Pancreas (tissue), 10 donors: Measurements from ENCODE around the gene UBXN1. TPM values are rescaled to one million over a fixed set of nuclear protein-coding genes. Genes with fewer than 3 reads are reported as not detected.

Experiments
- ATAC-seq, 4 donors: fragments of 200-7000 bp; cut with Tn5 transposase; one replicate each; pipeline versions ENCODE4 v1.8.0 to v1.9.1; 2020; ENCODE audit warnings: mild to moderate bottlenecking in 4 of 4, moderate library complexity in 4 of 4
- DNase-seq, 6 donors: peaks; one replicate each; pipeline ENCODE4 v3.0.0-alpha.2; 2020
- FAIRE-seq: peaks from 2 replicates; lab custom pipeline; 2012; peaks lifted over from hg19 to GRCh38; lab: Jason Lieb, UNC
- H3K27ac ChIP-seq, 4 donors: fragments of 200-600 bp; sonication (generic); 1 replicate in 3 of 4; 2 replicates in 1 of 4; pipeline versions ENCODE4 v1.5.0 to v1.8.0; 2020
- H3K27me3 ChIP-seq, 4 donors: fragments of 200-600 bp; one replicate each; pipeline ENCODE4 v1.8.0; 2021
- H3K36me3 ChIP-seq, 3 donors: fragments of 200-600 bp; sonication (generic) in 1 of 3; one replicate each; pipeline versions ENCODE4 v1.5.0 to v1.8.0; 2020 to 2021
- H3K4me1 ChIP-seq, 3 donors: fragments of 200-600 bp; one replicate each; pipeline ENCODE4 v1.8.0; 2021
- H3K4me3 ChIP-seq, 4 donors: fragments of 200-600 bp; sonication (generic) in 2 of 4; one replicate each; pipeline versions ENCODE4 v1.5.0 to v1.8.0; 2020 to 2021
- H3K9me3 ChIP-seq, 4 donors: fragments of 200-600 bp; one replicate each; pipeline ENCODE4 v1.8.0; 2021
- WGBS, 2 donors: extraction: QIAGEN DNeasy Blood & Tissue Kit; methylation state at CpG; one replicate each; pipeline ENCODE4 v1.1.7; 2013; 5-methylcytosine and 5-hydroxymethylcytosine counted together
- intact Hi-C, 3 donors: fragments of 100-400 bp; cut with DNase I; formaldehyde crosslinking; loops; one replicate each; pipeline versions ENCODE4 v1.11.1 to v1.14.2; 2022
- polyA plus RNA-seq, 2 donors: library from polyadenylated mRNA; stranded (reverse); fragments of 200-250 nt; gene quantifications; one replicate each; pipeline ENCODE4 v1.2.3, GENCODE V29; 2013
- total RNA-seq, 6 donors: library from RNA; stranded (reverse); fragmentation: NEBNext Ultra II Directional in 4 of 6; extraction: Animal tissue kit (Norgen Biotek cat#: 25700) in 4 of 6; gene quantifications; one replicate each; pipeline versions ENCODE4 v1.2.1 to v1.2.4, GENCODE V29; 2021 to 2023
- TF ChIP-seq, protein P1 (sequence below), 4 donors: fragments of 200-600 bp; sonication (generic) in 3 of 4; IDR thresholded peaks; one replicate each; pipeline versions ENCODE4 v1.5.0 to v1.8.0; 2021; ENCODE audit warnings: antibody characterized with exemption in 4 of 4
- donor health status: healthy with polysubstance abuse.
- donor health status: DM: no; HTN: no; CAD: no; lungs with moderate emphysema.
- donor health status: DM: no; HTN: no; CAD: no.
- donor health status: control.
- donor health status: control.
- donor health status: Bipolar disorder and iron deficiency.
- donor health status: DM: yes; HTN: yes; CAD: no.
- donor health status: DM: no; HTN: no; CAD: no.
- donor health status: DM: no; HTN: no; CAD: no.
- donor health status: DM: yes; HTN: yes; CAD: no.

UBXN1 gene
- total and polyA plus RNA-seq, 8 donors: 37.7 to 104 (median 60.0) TPM

DNA sequence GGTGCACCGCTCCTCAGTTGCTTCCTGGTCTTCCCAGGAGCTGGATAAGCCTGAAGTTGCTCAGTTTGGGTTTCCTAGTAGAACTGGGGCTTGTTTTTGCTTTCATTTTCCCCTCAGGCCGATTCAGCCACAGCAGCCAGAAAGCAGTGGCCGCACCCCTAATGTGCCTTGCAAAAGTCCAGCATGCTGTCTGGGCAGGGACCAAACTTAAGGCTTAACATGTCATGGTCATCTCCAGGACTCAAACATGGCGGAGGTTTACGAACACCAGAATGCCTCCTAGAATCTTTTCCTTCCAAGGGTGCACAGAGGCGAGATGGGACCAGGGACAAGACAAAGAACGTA lies 31.1 kb upstream of the UBXN1 start:
- TF ChIP-seq, protein P1, sequence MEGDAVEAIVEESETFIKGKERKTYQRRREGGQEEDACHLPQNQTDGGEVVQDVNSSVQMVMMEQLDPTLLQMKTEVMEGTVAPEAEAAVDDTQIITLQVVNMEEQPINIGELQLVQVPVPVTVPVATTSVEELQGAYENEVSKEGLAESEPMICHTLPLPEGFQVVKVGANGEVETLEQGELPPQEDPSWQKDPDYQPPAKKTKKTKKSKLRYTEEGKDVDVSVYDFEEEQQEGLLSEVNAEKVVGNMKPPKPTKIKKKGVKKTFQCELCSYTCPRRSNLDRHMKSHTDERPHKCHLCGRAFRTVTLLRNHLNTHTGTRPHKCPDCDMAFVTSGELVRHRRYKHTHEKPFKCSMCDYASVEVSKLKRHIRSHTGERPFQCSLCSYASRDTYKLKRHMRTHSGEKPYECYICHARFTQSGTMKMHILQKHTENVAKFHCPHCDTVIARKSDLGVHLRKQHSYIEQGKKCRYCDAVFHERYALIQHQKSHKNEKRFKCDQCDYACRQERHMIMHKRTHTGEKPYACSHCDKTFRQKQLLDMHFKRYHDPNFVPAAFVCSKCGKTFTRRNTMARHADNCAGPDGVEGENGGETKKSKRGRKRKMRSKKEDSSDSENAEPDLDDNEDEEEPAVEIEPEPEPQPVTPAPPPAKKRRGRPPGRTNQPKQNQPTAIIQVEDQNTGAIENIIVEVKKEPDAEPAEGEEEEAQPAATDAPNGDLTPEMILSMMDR (IDR thresholded peaks at IDR 0.05): no peak
- intact Hi-C loops: no loop called here
- 73 to 79% methylated on average over 7 of the region's 7 CpGs for WGBS, 2 donors
- no peaks in the 10 kb centered on the region for H3K9me3 ChIP-seq
- H3K4me3 ChIP-seq: peak overlapping the region; percentile 38 to 52 (median 42)
- H3K4me1 ChIP-seq: peaks cover 44 to 67% (median 50%) of the 10 kb centered on the region in 3 donors
- no peaks in the 10 kb centered on the region for H3K36me3 ChIP-seq
- peak overlapping the region; percentile 75 to 96 (median 88) for H3K27ac ChIP-seq
- H3K27me3 ChIP-seq: no peaks in the 10 kb centered on the region
- DNase-seq (no peak), ATAC-seq (no peak), FAIRE-seq (no peak)

DNA sequence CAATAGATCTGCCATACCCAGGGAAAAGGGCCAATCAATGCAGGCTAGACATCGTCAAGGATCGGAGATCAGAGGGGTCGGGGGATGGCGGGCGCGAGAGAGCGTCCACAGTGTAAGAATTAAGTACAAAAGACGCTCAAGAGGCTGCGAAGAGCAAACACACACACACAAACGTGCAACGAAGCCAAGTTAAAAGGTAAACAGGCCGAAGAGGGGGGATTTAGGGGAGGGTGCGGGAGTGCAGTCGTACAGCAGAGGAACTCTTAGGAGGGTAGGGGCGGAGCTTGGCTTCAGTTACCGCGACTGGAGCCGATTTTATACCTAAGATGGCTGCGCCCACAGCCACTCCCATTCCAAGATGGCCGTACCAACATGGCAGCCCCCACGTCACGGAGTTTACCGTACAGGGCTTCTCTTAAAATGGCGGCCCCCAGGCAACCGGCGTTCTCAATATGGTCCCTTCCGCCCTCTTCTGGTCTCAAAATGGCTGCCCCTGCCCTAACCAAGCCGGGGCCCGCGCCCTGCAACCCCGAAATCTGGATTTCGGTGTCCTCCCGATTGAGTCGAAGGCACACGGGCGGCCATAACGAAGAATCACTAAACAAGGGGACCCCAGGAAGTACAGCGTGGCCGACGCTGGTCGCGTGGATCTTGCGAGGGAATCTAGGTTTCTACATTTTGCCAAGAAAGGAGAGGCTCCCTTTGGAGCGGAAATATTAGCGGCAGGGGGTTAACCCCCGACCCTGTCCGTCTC lies 30.6 kb upstream of the UBXN1 start:
- H3K4me1 ChIP-seq: peaks cover 43 to 67% (median 50%) of the 10 kb centered on the region in 3 donors
- DNase-seq: peak; percentile 88 to 98 (median 97)

DNA sequence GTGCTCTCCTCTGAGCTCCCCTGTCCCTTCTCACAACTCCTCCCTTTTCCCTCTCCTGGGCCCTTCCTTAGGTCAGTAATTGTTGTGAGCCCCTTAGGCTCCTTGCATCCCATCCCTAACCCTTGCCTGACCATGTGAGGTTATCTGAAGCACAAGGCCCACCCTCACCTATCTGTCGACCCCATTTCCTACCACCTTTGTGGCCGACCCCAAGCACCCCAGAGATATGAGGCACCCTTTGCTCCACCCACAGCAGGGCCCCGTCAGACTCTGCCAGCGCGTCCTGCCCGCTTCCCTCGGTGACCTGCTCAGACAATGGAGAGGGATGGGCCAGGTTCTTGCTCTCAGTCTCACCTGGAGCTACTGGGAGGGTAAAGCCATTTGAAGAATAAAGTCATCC lies 29.9 kb upstream of the UBXN1 start:
- no peaks in the 10 kb centered on the region for H3K9me3 ChIP-seq
- peaks cover 37 to 61% (median 44%) of the 10 kb centered on the region in 3 donors for H3K4me1 ChIP-seq
- WGBS, 2 donors: 5 to 7% methylated on average over 7 of the region's 7 CpGs
- TF ChIP-seq, protein P1 (IDR thresholded peaks at IDR 0.05): no peak
- intact Hi-C loops: no loop called here
- DNase-seq (peak in 5 of 6 donors; percentile 47 to 74 (median 52)), ATAC-seq (peak in 2 of 4 donors; percentile 3 to 5), FAIRE-seq (no peak)
- no peaks in the 10 kb centered on the region for H3K27me3 ChIP-seq
- H3K4me3 ChIP-seq: peak overlapping the region in 3 of 4 donors; percentile 39 to 52 (median 46)
- peak overlapping the region; percentile 75 to 96 (median 88) for H3K27ac ChIP-seq
- H3K36me3 ChIP-seq: no peaks in the 10 kb centered on the region

More for the DNA sequence above, 30.6 kb upstream of the UBXN1 start:
- TF ChIP-seq, protein P1 (IDR thresholded peaks at IDR 0.05): no peak
- ATAC-seq (peak; percentile 68 to 81 (median 76)), FAIRE-seq (no peak)
- 6 to 7% methylated on average over 46 to 47 of the region's 47 CpGs for whole genome bisulfite sequencing, 2 donors
- intact Hi-C loops: no loop called here
- Histone ChIP-seq H3K27ac (peak overlapping the region; percentile 75 to 96 (median 88)), H3K9me3 (no peaks in the 10 kb centered on the region), H3K36me3 (no peaks in the 10 kb centered on the region), H3K4me3 (peak overlapping the region; percentile 38 to 52 (median 42)), H3K27me3 (no peaks in the 10 kb centered on the region)

DNA sequence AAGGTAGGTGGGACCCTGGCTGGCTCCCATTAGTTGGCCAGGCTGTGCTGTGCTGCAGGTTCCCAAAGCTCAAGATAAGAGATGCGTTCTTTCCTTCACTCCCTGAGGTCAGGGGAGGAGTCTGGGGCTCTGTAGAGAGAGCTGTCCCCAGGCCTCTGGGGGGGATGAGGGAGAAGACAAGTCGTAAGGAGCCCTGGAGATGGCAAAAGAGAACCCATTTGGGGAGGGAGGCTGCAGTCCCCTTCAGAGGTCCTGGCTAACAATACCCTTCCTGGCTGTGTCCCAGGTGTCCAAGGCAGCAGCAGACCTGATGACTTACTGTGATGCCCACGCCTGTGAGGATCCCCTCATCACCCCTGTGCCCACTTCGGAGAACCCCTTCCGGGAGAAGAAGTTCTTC lies 29.5 kb upstream of the UBXN1 start:
- DNase-seq (peak in 2 of 6 donors; percentile 29 to 37), ATAC-seq (no peak), FAIRE-seq (no peak)
- WGBS, 2 donors: 55 to 69% methylated on average over 4 to 5 of the region's 5 CpGs
- Histone ChIP-seq H3K4me1 (peaks cover 33 to 57% (median 40%) of the 10 kb centered on the region in 3 donors), H3K4me3 (peak overlapping the region in 2 of 4 donors; percentile 46 to 52), H3K27me3 (no peaks in the 10 kb centered on the region), H3K9me3 (no peaks in the 10 kb centered on the region), H3K36me3 (no peaks in the 10 kb centered on the region), H3K27ac (peak overlapping the region; percentile 75 to 96 (median 88))
- TF ChIP-seq, protein P1 (IDR thresholded peaks at IDR 0.05): no peak
- intact Hi-C loops: no loop called here
